HCT116 (cell line): Measurements from ENCODE around the gene WDHD1. TPM values are rescaled to one million over a fixed set of nuclear protein-coding genes. Genes with fewer than 3 reads are reported as not detected.

Experiments used
- ATAC-seq: fragments of 200-7000 bp; cut with Tn5 transposase; 2 replicates; pipeline ENCODE4 v1.9.1; 2020; ENCODE audit warnings: mild to moderate bottlenecking, moderate library complexity
- BruUV-seq: library from RNA; stranded (reverse); fragments of 400-500 nt; replicated peaks from 2 replicates; lab custom pipeline; 2021; lab: Mats Ljungman, UMichigan
- CTCF ChIA-PET: fragments of 300-600 bp; sonication (Branson Sonifier 250); formaldehyde crosslinking; loops from one replicate; lab custom pipeline; 2021; ENCODE audit warnings: antibody characterized with exemption; lab: Charles Lee
- POLR2A ChIA-PET: fragments of 300-600, 350-600 bp; sonication (Branson Sonifier 250); formaldehyde crosslinking; loops from one replicate; lab custom pipeline; 2021; ENCODE audit warnings: antibody characterized with exemption; lab: Charles Lee
- RAD21 ChIA-PET, 2 experiments: fragments of 300-600 bp; sonication (Branson Sonifier 250); formaldehyde crosslinking; loops; one replicate each; lab custom pipeline; 2023; ENCODE audit warnings: low total read pairs in 2 of 2; ENCODE audit not compliant: uncharacterized antibody in 2 of 2, unreplicated experiment in 2 of 2, low non-redundant PET in 1 of 2; lab: Charles Lee
- DNase-seq: peaks from one replicate; pipeline ENCODE4 v3.0.0-alpha.2; 2010; ENCODE audit warnings: low read depth, low spot score
- H2AFZ ChIP-seq: fragments of 200-600 bp; shearing (Covaris generic), sonication (generic); 2 replicates; pipeline ENCODE4 v1.6.1; 2017; ENCODE audit warnings: low read depth, mixed run types, mixed read lengths, antibody characterized with exemption, low read length; ENCODE audit not compliant: poor library complexity, severe bottlenecking
- H3K27ac ChIP-seq: 2 replicates; pipeline ENCODE4 v1.5.1; 2012; ENCODE audit warnings: low read depth, low read length
- H3K27me3 ChIP-seq: fragments of 200-600 bp; sonication (generic); 2 replicates; pipeline ENCODE4 v1.6.1; 2016; ENCODE audit warnings: mixed run types, low read length, mixed read lengths; ENCODE audit not compliant: insufficient read depth
- H3K36me3 ChIP-seq, 2 experiments: fragments of 200-500 bp in 1 of 2; fragments of 200-600 bp in 1 of 2; sonication (Bioruptor generic) in 1 of 2; sonication (generic) in 1 of 2; 2 replicates each; pipeline versions ENCODE4 v1.5.1 to v1.6.1; 2014 to 2016; ENCODE audit warnings: low read length in 2 of 2, inconsistent platforms in 1 of 2, mixed read lengths in 1 of 2, mixed run types in 1 of 2; ENCODE audit not compliant: insufficient read depth in 2 of 2, control insufficient read depth in 1 of 2
- H3K4me1 ChIP-seq, 2 experiments: fragments of 200-600 bp in 1 of 2; sonication (generic) in 1 of 2; 2 replicates each; pipeline versions ENCODE4 v1.5.1 to v1.6.1; 2012 to 2017; ENCODE audit warnings: low read length in 2 of 2, inconsistent platforms in 1 of 2, mild to moderate bottlenecking in 1 of 2, mixed read lengths in 1 of 2, mixed run types in 1 of 2, moderate library complexity in 1 of 2; ENCODE audit not compliant: insufficient read depth in 2 of 2, control insufficient read depth in 1 of 2
- H3K4me2 ChIP-seq: fragments of 200-600 bp; sonication (generic); 2 replicates; pipeline ENCODE4 v1.6.1; 2017; ENCODE audit warnings: mixed run types, low read length, mixed read lengths
- H3K4me3 ChIP-seq, 2 experiments: fragments of 200-600 bp in 1 of 2; sonication (generic) in 1 of 2; replicated peaks in 1 of 2; 2 replicates each; pipeline ENCODE4 v1.5.1; 2011 to 2016; ENCODE audit warnings: low read length in 2 of 2, control low read depth in 1 of 2, low read depth in 1 of 2, mild to moderate bottlenecking in 1 of 2, mixed read lengths in 1 of 2, mixed run types in 1 of 2
- H3K79me2 ChIP-seq: fragments of 200-600 bp; sonication (generic); 2 replicates; pipeline ENCODE4 v1.6.1; 2017; ENCODE audit warnings: mild to moderate bottlenecking, mixed run types, low read length, moderate library complexity, mixed read lengths; ENCODE audit not compliant: insufficient read depth
- H3K9ac ChIP-seq: fragments of 200-600 bp; sonication (generic); 2 replicates; pipeline ENCODE4 v1.6.1; 2016; ENCODE audit warnings: low read length, mixed read lengths
- H3K9me2 ChIP-seq: fragments of 200-600 bp; sonication (generic), shearing (Covaris generic); 2 replicates; pipeline ENCODE4 v1.6.1; 2017; ENCODE audit warnings: mixed run types, mild to moderate bottlenecking, moderate library complexity; ENCODE audit not compliant: insufficient read depth
- H3K9me3 ChIP-seq, 2 experiments: fragments of 200-500 bp in 1 of 2; fragments of 200-600 bp in 1 of 2; sonication (Bioruptor generic) in 1 of 2; sonication (generic) in 1 of 2; 2 replicates each; pipeline ENCODE4 v1.6.1; 2014 to 2017; ENCODE audit warnings: low read length in 2 of 2, mixed read lengths in 2 of 2, inconsistent platforms in 1 of 2, low read depth in 1 of 2, mild to moderate bottlenecking in 1 of 2, mixed run types in 1 of 2, moderate library complexity in 1 of 2; ENCODE audit not compliant: control insufficient read depth in 1 of 2, insufficient read depth in 1 of 2
- H4K20me1 ChIP-seq: fragments of 200-600 bp; sonication (generic), shearing (Covaris generic); 2 replicates; pipeline ENCODE4 v1.6.1; 2017; ENCODE audit warnings: mixed run types, mild to moderate bottlenecking, moderate library complexity; ENCODE audit not compliant: insufficient read depth
- ATF3 ChIP-seq: IDR thresholded peaks from 2 replicates; pipeline ENCODE4 v1.6.1; 2012
- CEBPB ChIP-seq: IDR thresholded peaks from 2 replicates; pipeline ENCODE4 v1.6.1; 2012; ENCODE audit warnings: low read depth
- CTCF ChIP-seq, 3 experiments: fragments of 200-600 bp in 1 of 3; sonication (generic) in 1 of 3; IDR thresholded peaks in 2 of 3; conservative IDR thresholded peaks in 1 of 3; 2 replicates each; pipeline ENCODE4 v1.5.1; 2012 to 2017; ENCODE audit warnings: low read depth in 2 of 3, low read length in 2 of 3, antibody characterized with exemption in 1 of 3, borderline replicate concordance in 1 of 3, control low read depth in 1 of 3, mild to moderate bottlenecking in 1 of 3, mixed read lengths in 1 of 3, mixed run types in 1 of 3, moderate library complexity in 1 of 3; ENCODE audit not compliant: insufficient read depth in 1 of 3
- EGR1 ChIP-seq: IDR thresholded peaks from 2 replicates; pipeline ENCODE4 v1.6.1; 2012; ENCODE audit warnings: low read depth
- ELF1 ChIP-seq: IDR thresholded peaks from 2 replicates; pipeline ENCODE4 v1.6.1; 2012; ENCODE audit warnings: low read depth, borderline replicate concordance
- EZH2 ChIP-seq: fragments of 200-600 bp; sonication (generic); IDR thresholded peaks from 2 replicates; pipeline ENCODE4 v1.6.1; 2017; ENCODE audit warnings: antibody characterized with exemption, mixed run types
- EZH2phosphoT487 ChIP-seq: fragments of 200-600 bp; IDR thresholded peaks from 2 replicates; pipeline ENCODE4 v1.6.1; 2018; ENCODE audit warnings: antibody characterized with exemption, borderline replicate concordance
- FOSL1 ChIP-seq: IDR thresholded peaks from 2 replicates; pipeline ENCODE4 v1.6.1; 2012; ENCODE audit warnings: low read depth
- JUND ChIP-seq: IDR thresholded peaks from 2 replicates; pipeline ENCODE4 v1.6.1; 2012
- MAX ChIP-seq: IDR thresholded peaks from 2 replicates; pipeline ENCODE4 v1.6.1; 2012
- POLR2A ChIP-seq: IDR thresholded peaks from 2 replicates; pipeline ENCODE4 v1.7.0; 2011; ENCODE audit warnings: borderline replicate concordance; ENCODE audit not compliant: insufficient read depth, insufficient read length; ENCODE audit errors: extremely low read depth
- POLR2AphosphoS5 ChIP-seq: IDR thresholded peaks from 2 replicates; pipeline ENCODE4 v1.6.1; 2011; ENCODE audit warnings: mild to moderate bottlenecking, low read depth, low read length, moderate library complexity
- RAD21 ChIP-seq: IDR thresholded peaks from 2 replicates; pipeline ENCODE4 v1.6.1; 2012; ENCODE audit warnings: low read depth, mild to moderate bottlenecking
- REST ChIP-seq: IDR thresholded peaks from 2 replicates; pipeline ENCODE4 v1.6.1; 2012; ENCODE audit warnings: low read depth
- SP1 ChIP-seq: IDR thresholded peaks from 2 replicates; pipeline ENCODE4 v1.6.1; 2012; ENCODE audit warnings: low read depth
- SRF ChIP-seq: IDR thresholded peaks from 2 replicates; pipeline ENCODE4 v1.6.1; 2012; ENCODE audit warnings: low read depth
- TCF7L2 ChIP-seq: IDR thresholded peaks from 2 replicates; pipeline ENCODE4 v1.7.0; 2011; ENCODE audit warnings: borderline replicate concordance, inconsistent platforms; ENCODE audit not compliant: insufficient read depth, insufficient read length; ENCODE audit errors: extremely low read depth
- YY1 ChIP-seq: IDR thresholded peaks from 2 replicates; pipeline ENCODE4 v1.6.1; 2011; ENCODE audit warnings: low read length, low read depth, moderate library complexity, mild to moderate bottlenecking; ENCODE audit not compliant: insufficient replicate concordance; ENCODE audit errors: extremely low read depth
- ZFX ChIP-seq: fragments of 450-650 bp; IDR thresholded peaks from 2 replicates; pipeline ENCODE4 v1.6.1; 2017
- ZNF274 ChIP-seq: fragments of 200-500 bp; sonication (Bioruptor generic); IDR thresholded peaks from 2 replicates; pipeline ENCODE4 v1.6.1; 2014; ENCODE audit warnings: mild to moderate bottlenecking, low read depth, low read length, inconsistent platforms
- intact Hi-C: fragments of 100-400 bp; cut with micrococcal nuclease; formaldehyde crosslinking; loops from 2 replicates; pipeline ENCODE4 v1.10.0; 2022
- total RNA-seq: library from RNA; stranded (reverse); gene quantifications from one replicate; pipeline ENCODE4 v1.2.1, GENCODE V29; 2021; ENCODE audit not compliant: unreplicated experiment

Gene WDHD1
- total RNA-seq, 1 experiment from 2014 or later, result 44.3 TPM

GRCh38 chr14:54946500-54946899 is 80.4 kb downstream of the WDHD1 start:
- H3K27me3 ChIP-seq, result no peaks in the 10 kb centered on the region
- no peak overlapping the region for H3K4me3 ChIP-seq
- H3K9me3 ChIP-seq, result no peaks in the 10 kb centered on the region
- H3K27ac ChIP-seq, result no peak overlapping the region
- peaks cover 0 to 5% of the 10 kb centered on the region in 2 experiments; a peak in 2 of 4 replicates for H3K36me3 ChIP-seq
- no peak overlapping the region for H3K9ac ChIP-seq
- no peaks in the 10 kb centered on the region for H3K79me2 ChIP-seq
- no peaks in the 10 kb centered on the region for H3K9me2 ChIP-seq
- no peak for TF ChIP-seq SRF
- TF ChIP-seq CEBPB, result no peak
- no peak for TF ChIP-seq ZNF274
- no peak for TF ChIP-seq CTCF (IDR thresholded peaks at IDR 0.05 in 2 of 3, conservative IDR thresholded peaks at IDR 0.05 in 1 of 3; ENCODE audit: borderline replicate concordance in 1 of 3, insufficient read depth in 1 of 3, low read depth in 2 of 3, low read length in 2 of 3)
- TF ChIP-seq ATF3, result no peak
- no peak for TF ChIP-seq FOSL1
- no peak for TF ChIP-seq MAX
- no peak for TF ChIP-seq POLR2AphosphoS5
- no peak for TF ChIP-seq SP1
- no peak for TF ChIP-seq RAD21
- no peak for TF ChIP-seq TCF7L2
- TF ChIP-seq EGR1, result no peak
- TF ChIP-seq REST, result no peak
- TF ChIP-seq EZH2phosphoT487, result no peak
- no peak for TF ChIP-seq ZFX
- no peak for TF ChIP-seq JUND
- no peak for TF ChIP-seq ELF1
- no peak for TF ChIP-seq EZH2
- no peak for TF ChIP-seq YY1
- no peak for TF ChIP-seq POLR2A
- no peaks in the 10 kb centered on the region for H3K4me1 ChIP-seq
- H3K4me2 ChIP-seq, result no peak overlapping the region
- intact Hi-C loops, result no loop called here
- RAD21 ChIA-PET, result no interaction called here
- POLR2A ChIA-PET, result no interaction called here
- H2AFZ ChIP-seq, result no peak overlapping the region
- ATAC-seq, result no peak
- no peaks in the 10 kb centered on the region for H4K20me1 ChIP-seq
- DNase-seq, result no peak
- CTCF ChIA-PET, result no interaction called here
- no TSS peak for BruUV-seq
